GM13976 (cell line): Measurements from ENCODE around the gene ARHGAP36.

ENCODE experiments used
- DNase-seq: peaks from one replicate; pipeline ENCODE4 v3.0.0; 2012; ENCODE audit warnings: low spot score
- CTCF ChIP-seq: IDR thresholded peaks from 2 replicates; pipeline ENCODE4 v1.5.1; 2012; ENCODE audit warnings: borderline replicate concordance, mild to moderate bottlenecking; ENCODE audit not compliant: insufficient read depth; ENCODE audit errors: extremely low read depth, missing control alignments, control extremely low read depth
- in situ Hi-C: fragments of 300-500 bp; cut with MboI; formaldehyde crosslinking; loops from one replicate; pipeline ENCODE4 v1.12.0; 2022; ENCODE audit warnings: low sequenced_read_pairs, mixed read lengths, inconsistent platforms; ENCODE audit not compliant: unreplicated experiment

The ARHGAP36 gene

GRCh38 chrX:131068945-131069719 is 11.0 kb downstream of the ARHGAP36 start:
- peak; percentile 25 for TF ChIP-seq CTCF
- in situ Hi-C loops, result no loop called here
- DNase-seq, result peak; percentile 49

GRCh38 chrX:131072871-131073571 is 14.9 kb downstream of the ARHGAP36 start:
- DNase-seq, result no peak
- TF ChIP-seq CTCF, result no peak
- in situ Hi-C loops, result no loop called here

- TF ChIP-seq CTCF, result no peak
- in situ Hi-C loops, result no loop called here
- DNase-seq, result no peak
These were observed 15.5 kb downstream of the ARHGAP36 start for GRCh38 chrX:131073607-131074006.

- DNase-seq, result no peak
- in situ Hi-C loops, result no loop called here
- no peak for TF ChIP-seq CTCF
These were observed 23.9 kb downstream of the ARHGAP36 start for GRCh38 chrX:131081772-131082740.

- no peak for TF ChIP-seq CTCF
- in situ Hi-C loops, result no loop called here
These were observed 25.5 kb downstream of the ARHGAP36 start for GRCh38 chrX:131083510-131084142.

GRCh38 chrX:131084145-131084544 is 26.0 kb downstream of the ARHGAP36 start:
- no peak for DNase-seq
- in situ Hi-C loops, result no loop called here
- no peak for TF ChIP-seq CTCF

More at GRCh38 chrX:131083510-131084142, 25.5 kb downstream of the ARHGAP36 start:
- DNase-seq, result no peak
